Skeletal muscle tissue (tissue), 4 donors: ENCODE data around the gene FHL2. TPM values are rescaled to one million over a fixed set of nuclear protein-coding genes. Genes with fewer than 3 reads are reported as not detected.

Experiments
- H3K27ac ChIP-seq: one replicate; pipeline ENCODE4 v1.7.0; 2013; ENCODE audit warnings: mild to moderate bottlenecking, low read depth, low read length, inconsistent platforms
- H3K27me3 ChIP-seq, 3 donors: one replicate each; pipeline ENCODE4 v1.7.0; 2013; ENCODE audit warnings: low read length in 3 of 3; ENCODE audit not compliant: control insufficient read depth in 3 of 3, insufficient read depth in 3 of 3
- H3K36me3 ChIP-seq, 3 donors: one replicate each; pipeline ENCODE4 v1.7.0; 2013; ENCODE audit warnings: low read length in 3 of 3; ENCODE audit not compliant: control insufficient read depth in 3 of 3, insufficient read depth in 3 of 3
- H3K4me1 ChIP-seq, 3 donors: one replicate each; pipeline ENCODE4 v1.7.0; 2013; ENCODE audit warnings: low read length in 3 of 3, mild to moderate bottlenecking in 3 of 3; ENCODE audit not compliant: control insufficient read depth in 3 of 3, insufficient read depth in 3 of 3
- H3K4me3 ChIP-seq, 3 donors: one replicate each; pipeline ENCODE4 v1.7.0; 2013; ENCODE audit warnings: low read length in 3 of 3
- H3K9ac ChIP-seq, 3 donors: one replicate each; pipeline ENCODE4 v1.7.0; 2013; ENCODE audit warnings: low read length in 3 of 3, mild to moderate bottlenecking in 3 of 3, moderate library complexity in 2 of 3, low read depth in 1 of 3
- H3K9me3 ChIP-seq, 3 donors: one replicate each; pipeline ENCODE4 v1.7.0; 2013; ENCODE audit warnings: low read length in 3 of 3; ENCODE audit not compliant: control insufficient read depth in 3 of 3
- total RNA-seq: library from RNA; depleted of rRNA; stranded (reverse); fragments of >200 nt; gene quantifications from one replicate; pipeline ENCODE4 v1.2.3, GENCODE V29; 2014
- donor health status: Osteomylitis.

The FHL2 gene
- total RNA-seq, 1 donor from 2014 or later, result 66.3 TPM

GRCh38 chr2:105391763-105392662 is 6.8 kb downstream of the FHL2 start:
- Histone ChIP-seq H3K36me3 (peaks cover 0 to 11% (median 6%) of the 10 kb centered on the region in 3 donors), H3K4me3 (no peak overlapping the region), H3K27me3 (no peaks in the 10 kb centered on the region), H3K27ac (peak overlapping the region; percentile 74), H3K9ac (no peak overlapping the region), H3K4me1 (peaks cover 55 to 86% (median 56%) of the 10 kb centered on the region in 3 donors), H3K9me3 (no peaks in the 10 kb centered on the region)

DNA sequence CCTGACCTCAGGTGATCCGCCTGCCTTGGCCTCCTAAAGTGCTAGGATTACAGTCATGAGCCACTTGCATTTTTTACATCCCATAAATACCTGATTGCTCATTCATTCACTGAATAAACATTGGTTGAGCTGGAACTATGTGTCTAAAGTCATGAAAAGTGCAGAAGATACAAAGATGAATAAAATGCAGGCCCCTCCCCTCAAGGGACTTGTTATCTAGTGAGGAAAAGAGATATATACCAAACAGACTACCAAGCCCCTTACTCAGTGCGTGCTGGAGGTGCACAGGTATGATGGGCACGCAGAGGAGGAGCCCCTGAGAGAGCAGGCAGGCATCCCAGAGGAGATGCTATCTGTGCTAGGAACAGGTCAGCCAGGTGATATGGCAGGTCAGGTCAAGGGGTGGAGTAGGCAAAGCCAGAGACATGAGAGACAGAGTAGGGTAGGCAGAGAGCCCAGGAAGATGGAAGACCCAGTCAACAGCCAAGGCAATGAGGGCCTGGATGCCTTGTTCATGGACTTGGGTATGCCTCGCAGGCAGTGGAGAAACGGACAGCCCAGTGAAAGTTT is 7.7 kb downstream of the FHL2 start:
- H3K9me3 ChIP-seq, result no peaks in the 10 kb centered on the region
- H3K4me3 ChIP-seq, result no peak overlapping the region
- H3K27ac ChIP-seq, result peak overlapping the region; percentile 74
- no peaks in the 10 kb centered on the region for H3K27me3 ChIP-seq
- peaks cover 4 to 14% (median 8%) of the 10 kb centered on the region in 3 donors for H3K36me3 ChIP-seq
- no peak overlapping the region for H3K9ac ChIP-seq
- peaks cover 53 to 83% (median 62%) of the 10 kb centered on the region in 3 donors for H3K4me1 ChIP-seq

GRCh38 chr2:105390454-105390853 is 8.4 kb downstream of the FHL2 start:
- Histone ChIP-seq H3K4me3 (no peak overlapping the region), H3K4me1 (peaks cover 59 to 83% (median 66%) of the 10 kb centered on the region in 3 donors), H3K9me3 (no peaks in the 10 kb centered on the region), H3K27ac (peak overlapping the region; percentile 74), H3K36me3 (peaks cover 10 to 16% (median 11%) of the 10 kb centered on the region in 3 donors), H3K9ac (no peak overlapping the region), H3K27me3 (no peaks in the 10 kb centered on the region)

DNA sequence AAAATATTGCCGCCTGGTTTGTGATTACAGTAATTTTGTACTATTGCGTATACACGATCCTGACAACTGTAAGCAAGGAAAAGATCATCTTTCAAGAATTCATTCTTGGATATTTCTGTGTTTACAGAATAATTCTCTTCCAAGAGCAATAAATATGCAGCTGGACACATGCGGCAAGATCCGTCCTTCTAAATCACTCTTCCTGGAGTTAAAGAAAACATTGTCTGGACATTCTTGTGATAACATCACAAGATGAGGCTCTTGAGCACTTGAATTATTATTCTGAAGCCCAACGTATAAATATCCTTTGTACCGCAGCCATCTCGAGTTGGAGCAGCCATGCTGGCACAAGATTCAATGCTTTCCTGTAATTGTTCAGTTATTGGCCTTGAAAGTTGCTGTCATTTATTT is 9.9 kb downstream of the FHL2 start:
- Histone ChIP-seq H3K27me3 (no peaks in the 10 kb centered on the region), H3K9me3 (no peaks in the 10 kb centered on the region), H3K9ac (no peak overlapping the region), H3K4me1 (peaks cover 59 to 87% (median 73%) of the 10 kb centered on the region in 3 donors), H3K36me3 (peaks cover 17 to 26% (median 19%) of the 10 kb centered on the region in 3 donors), H3K4me3 (peak overlapping the region in 1 of 3 donors; percentile 24), H3K27ac (peak overlapping the region; percentile 74)

GRCh38 chr2:105387225-105387624 is 11.6 kb downstream of the FHL2 start:
- H3K27me3 ChIP-seq, result no peaks in the 10 kb centered on the region
- H3K9me3 ChIP-seq, result no peaks in the 10 kb centered on the region
- H3K27ac ChIP-seq, result peak overlapping the region; percentile 74
- peaks cover 60 to 87% (median 78%) of the 10 kb centered on the region in 3 donors for H3K4me1 ChIP-seq
- peaks cover 17 to 25% (median 19%) of the 10 kb centered on the region in 3 donors for H3K36me3 ChIP-seq
- H3K9ac ChIP-seq, result peak overlapping the region in 2 of 3 donors; percentile 25 to 40
- peak overlapping the region in 1 of 3 donors; percentile 24 for H3K4me3 ChIP-seq

GRCh38 chr2:105385731-105386540 is 12.9 kb downstream of the FHL2 start:
- Histone ChIP-seq H3K36me3 (peaks cover 19 to 25% (median 21%) of the 10 kb centered on the region in 3 donors), H3K4me1 (peaks cover 65 to 87% (median 80%) of the 10 kb centered on the region in 3 donors)

DNA sequence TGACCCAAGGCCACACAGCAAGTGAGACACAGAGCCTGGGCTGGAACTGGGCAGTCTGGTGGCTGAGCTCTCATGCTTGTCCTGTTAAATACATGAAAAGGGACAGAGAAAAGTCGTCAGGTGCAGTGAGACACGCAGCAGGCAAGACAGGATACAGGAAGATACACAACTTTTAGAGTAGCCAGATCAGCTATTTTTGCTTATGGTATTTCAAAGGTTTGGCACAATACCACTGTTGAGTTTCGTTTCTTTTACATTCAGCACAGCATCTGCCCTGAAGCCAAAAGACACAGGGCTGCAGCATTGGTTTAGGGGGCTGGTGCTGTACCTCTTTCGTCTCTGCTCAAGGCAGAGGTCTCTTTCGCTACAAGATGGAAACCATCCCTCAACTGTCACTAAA is 14.0 kb downstream of the FHL2 start:
- H3K27ac ChIP-seq, result peak overlapping the region; percentile 74
- H3K36me3 ChIP-seq, result peaks cover 21 to 25% (median 21%) of the 10 kb centered on the region in 3 donors
- H3K4me3 ChIP-seq, result no peak overlapping the region
- no peaks in the 10 kb centered on the region for H3K27me3 ChIP-seq
- peaks cover 76 to 90% (median 85%) of the 10 kb centered on the region in 3 donors for H3K4me1 ChIP-seq
- no peak overlapping the region for H3K9ac ChIP-seq
- H3K9me3 ChIP-seq, result no peaks in the 10 kb centered on the region

More at GRCh38 chr2:105385731-105386540, 12.9 kb downstream of the FHL2 start:
- Histone ChIP-seq H3K27me3 (no peaks in the 10 kb centered on the region), H3K27ac (peak overlapping the region; percentile 74), H3K9ac (peak overlapping the region in 1 of 3 donors; percentile 8), H3K4me3 (no peak overlapping the region), H3K9me3 (no peaks in the 10 kb centered on the region)

DNA sequence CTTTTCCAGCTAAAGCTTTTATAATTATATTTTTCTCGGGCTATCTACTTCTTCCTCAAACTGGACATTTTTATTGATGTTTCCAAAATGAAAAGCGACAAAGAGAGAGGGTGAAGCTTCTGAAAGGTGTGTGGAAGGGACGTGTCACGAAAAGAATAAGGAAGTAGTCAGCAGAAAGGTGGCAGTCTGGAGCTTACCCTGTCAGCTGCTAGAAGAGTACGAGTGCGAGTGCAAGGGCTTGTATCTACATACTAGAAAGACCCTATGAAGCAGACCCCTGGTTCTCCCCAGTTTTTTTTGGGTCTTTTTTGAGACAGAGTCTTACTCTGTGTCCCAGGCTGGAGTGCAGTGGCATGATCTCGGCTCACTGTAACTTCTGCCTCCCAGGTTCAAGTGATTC is 14.6 kb downstream of the FHL2 start:
- Histone ChIP-seq H3K9me3 (no peaks in the 10 kb centered on the region), H3K4me3 (no peak overlapping the region), H3K27me3 (no peaks in the 10 kb centered on the region), H3K9ac (peak overlapping the region in 1 of 3 donors; percentile 42), H3K36me3 (peaks cover 21 to 25% (median 21%) of the 10 kb centered on the region in 3 donors), H3K4me1 (peaks cover 76 to 91% (median 87%) of the 10 kb centered on the region in 3 donors), H3K27ac (peak overlapping the region; percentile 74)

GRCh38 chr2:105383432-105384166 is 15.3 kb downstream of the FHL2 start:
- H3K27me3 ChIP-seq, result no peaks in the 10 kb centered on the region
- H3K27ac ChIP-seq, result peak overlapping the region; percentile 74
- peak overlapping the region in 1 of 3 donors; percentile 24 for H3K4me3 ChIP-seq
- H3K9ac ChIP-seq, result peak overlapping the region; percentile 42 to 51 (median 47)
- peaks cover 75 to 90% (median 88%) of the 10 kb centered on the region in 3 donors for H3K4me1 ChIP-seq
- H3K36me3 ChIP-seq, result peaks cover 21 to 25% (median 21%) of the 10 kb centered on the region in 3 donors
- H3K9me3 ChIP-seq, result no peaks in the 10 kb centered on the region
